Pancreas (tissue), 10 donors: ENCODE data around the gene FNDC3B. TPM values are rescaled to one million over a fixed set of nuclear protein-coding genes. Genes with fewer than 3 reads are reported as not detected.

Source experiments
- ATAC-seq, 4 donors: fragments of 200-7000 bp; cut with Tn5 transposase; one replicate each; pipeline versions ENCODE4 v1.8.0 to v1.9.1; 2020; ENCODE audit warnings: mild to moderate bottlenecking in 4 of 4, moderate library complexity in 4 of 4
- DNase-seq, 6 donors: peaks; one replicate each; pipeline ENCODE4 v3.0.0-alpha.2; 2020
- FAIRE-seq: peaks from 2 replicates; lab custom pipeline; 2012; peaks lifted over from hg19 to GRCh38; lab: Jason Lieb, UNC
- H3K27ac ChIP-seq, 4 donors: fragments of 200-600 bp; sonication (generic); 1 replicate in 3 of 4; 2 replicates in 1 of 4; pipeline versions ENCODE4 v1.5.0 to v1.8.0; 2020
- H3K27me3 ChIP-seq, 4 donors: fragments of 200-600 bp; one replicate each; pipeline ENCODE4 v1.8.0; 2021
- H3K36me3 ChIP-seq, 3 donors: fragments of 200-600 bp; sonication (generic) in 1 of 3; one replicate each; pipeline versions ENCODE4 v1.5.0 to v1.8.0; 2020 to 2021
- H3K4me1 ChIP-seq, 3 donors: fragments of 200-600 bp; one replicate each; pipeline ENCODE4 v1.8.0; 2021
- H3K4me3 ChIP-seq, 4 donors: fragments of 200-600 bp; sonication (generic) in 2 of 4; one replicate each; pipeline versions ENCODE4 v1.5.0 to v1.8.0; 2020 to 2021
- H3K9me3 ChIP-seq, 4 donors: fragments of 200-600 bp; one replicate each; pipeline ENCODE4 v1.8.0; 2021
- CTCF ChIP-seq, 4 donors: fragments of 200-600 bp; sonication (generic) in 3 of 4; IDR thresholded peaks; one replicate each; pipeline versions ENCODE4 v1.5.0 to v1.8.0; 2021; ENCODE audit warnings: antibody characterized with exemption in 4 of 4
- WGBS, 2 donors: extraction: QIAGEN DNeasy Blood & Tissue Kit; methylation state at CpG; one replicate each; pipeline ENCODE4 v1.1.7; 2013; 5-methylcytosine and 5-hydroxymethylcytosine counted together
- intact Hi-C, 3 donors: fragments of 100-400 bp; cut with DNase I; formaldehyde crosslinking; loops; one replicate each; pipeline versions ENCODE4 v1.11.1 to v1.14.2; 2022
- polyA plus RNA-seq, 2 donors: library from polyadenylated mRNA; stranded (reverse); fragments of 200-250 nt; gene quantifications; one replicate each; pipeline ENCODE4 v1.2.3, GENCODE V29; 2013
- total RNA-seq, 6 donors: library from RNA; stranded (reverse); fragmentation: NEBNext Ultra II Directional in 4 of 6; extraction: Animal tissue kit (Norgen Biotek cat#: 25700) in 4 of 6; gene quantifications; one replicate each; pipeline versions ENCODE4 v1.2.1 to v1.2.4, GENCODE V29; 2021 to 2023
- donor health status: healthy with polysubstance abuse.
- donor health status: DM: no; HTN: no; CAD: no; lungs with moderate emphysema.
- donor health status: DM: no; HTN: no; CAD: no.
- donor health status: control.
- donor health status: control.
- donor health status: Bipolar disorder and iron deficiency.
- donor health status: DM: yes; HTN: yes; CAD: no.
- donor health status: DM: no; HTN: no; CAD: no.
- donor health status: DM: no; HTN: no; CAD: no.
- donor health status: DM: yes; HTN: yes; CAD: no.

FNDC3B gene
- total and polyA plus RNA-seq, 8 donors, result 9.3 to 126 (median 73.2) TPM

- Histone ChIP-seq H3K36me3 (peaks cover 0 to 27% (median 0%) of the 10 kb centered on the region in 3 donors), H3K27ac (no peak overlapping the region), H3K27me3 (no peaks in the 10 kb centered on the region), H3K4me1 (peaks cover 0 to 30% (median 30%) of the 10 kb centered on the region in 3 donors), H3K9me3 (no peaks in the 10 kb centered on the region), H3K4me3 (no peak overlapping the region)
- no peak for TF ChIP-seq CTCF (IDR thresholded peaks at IDR 0.05)
- ATAC-seq (no peak), FAIRE-seq (no peak), DNase-seq (no peak)
- 91 to 97% methylated on average over 1 of the region's 1 CpG for WGBS, 2 donors
- intact Hi-C loops, result no loop called here
Observed at GRCh38 chr3:172359231-172359630, 319.9 kb downstream of the FNDC3B start.

- no peak for TF ChIP-seq CTCF (IDR thresholded peaks at IDR 0.05)
- no peaks in the 10 kb centered on the region for H3K27me3 ChIP-seq
- FAIRE-seq, result no peak
- no peak for ATAC-seq
- no peaks in the 10 kb centered on the region for H3K9me3 ChIP-seq
- H3K36me3 ChIP-seq, result peaks cover 0 to 28% (median 0%) of the 10 kb centered on the region in 3 donors
- intact Hi-C loops, result no loop called here
- H3K27ac ChIP-seq, result no peak overlapping the region
- 96% methylated on average over 2 of the region's 2 CpGs for WGBS, 2 donors
- DNase-seq, result no peak
- peaks cover 0 to 30% (median 26%) of the 10 kb centered on the region in 3 donors for H3K4me1 ChIP-seq
- H3K4me3 ChIP-seq, result no peak overlapping the region
Observed at GRCh38 chr3:172359996-172360395, 320.6 kb downstream of the FNDC3B start.

- ATAC-seq, result no peak
- 79 to 83% methylated on average over 1 of the region's 1 CpG for WGBS, 2 donors
Observed at GRCh38 chr3:172362583-172362982, 323.2 kb downstream of the FNDC3B start.

GRCh38 chr3:172364374-172365027 is 325.1 kb downstream of the FNDC3B start:
- WGBS, 2 donors, result 77 to 81% methylated on average over 3 of the region's 3 CpGs
- peak in 1 of 4 donors; percentile 29 for ATAC-seq

More at GRCh38 chr3:172362583-172362982, 323.2 kb downstream of the FNDC3B start:
- intact Hi-C loops, result no loop called here
- FAIRE-seq, result no peak
- Histone ChIP-seq H3K4me1 (peaks cover 0 to 8% (median 2%) of the 10 kb centered on the region in 3 donors), H3K9me3 (no peaks in the 10 kb centered on the region), H3K36me3 (peaks cover 0 to 35% (median 3%) of the 10 kb centered on the region in 3 donors), H3K27ac (no peak overlapping the region), H3K27me3 (no peaks in the 10 kb centered on the region), H3K4me3 (no peak overlapping the region)
- DNase-seq, result no peak
- no peak for TF ChIP-seq CTCF (IDR thresholded peaks at IDR 0.05)

More at GRCh38 chr3:172364374-172365027, 325.1 kb downstream of the FNDC3B start:
- no peak overlapping the region for H3K27ac ChIP-seq
- peaks cover 0 to 6% (median 0%) of the 10 kb centered on the region in 3 donors for H3K4me1 ChIP-seq
- TF ChIP-seq CTCF (IDR thresholded peaks at IDR 0.05), result no peak
- DNase-seq (no peak), FAIRE-seq (no peak)
- no peaks in the 10 kb centered on the region for H3K27me3 ChIP-seq
- H3K36me3 ChIP-seq, result peaks cover 0 to 35% (median 4%) of the 10 kb centered on the region in 3 donors
- no peak overlapping the region for H3K4me3 ChIP-seq
- intact Hi-C loops, result no loop called here
- H3K9me3 ChIP-seq, result no peaks in the 10 kb centered on the region
